ENCODE measurements around the gene TBCD. TPM values are rescaled to one million over a fixed set of nuclear protein-coding genes. Genes with fewer than 3 reads are reported as not detected.

TBCD gene
- polyA plus RNA-seq, 2 of the 4 experiments (the other 2 are of a cell fraction): 33.5 to 49.1 TPM

DNA sequence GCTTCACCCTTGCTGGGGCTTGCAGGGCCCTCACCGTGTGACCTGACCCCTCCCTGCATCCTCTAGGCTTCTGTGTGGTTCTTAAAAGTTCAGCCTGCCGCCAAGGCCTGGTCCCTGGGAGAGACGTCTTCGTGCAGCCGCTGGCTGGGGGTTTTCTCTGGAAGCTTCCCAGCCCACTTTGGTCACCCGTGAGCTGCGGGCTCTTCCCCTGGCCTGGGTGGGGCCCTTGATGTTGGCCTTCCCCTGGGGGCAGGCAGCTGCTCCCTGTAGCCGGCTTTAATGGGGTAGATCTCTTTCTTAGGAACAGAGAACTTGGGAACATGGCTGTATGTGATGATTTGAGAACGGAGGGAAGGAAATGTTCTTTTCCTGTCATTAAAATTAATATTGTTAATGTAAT lies 55.2 kb downstream of the TBCD start:
- Histone ChIP-seq H3K4me1 (no peaks in the 10 kb centered on the region), H3K4me2 (no peak overlapping the region), H3K4me3 (no peak overlapping the region), H3K9me3 (no peaks in the 10 kb centered on the region), H3K27ac (no peak overlapping the region)
- no peak for DNase-seq (ENCODE audit: low read depth in 1 of 2, low spot score in 1 of 2)
- ATAC-seq: no peak
- WGBS (ENCODE audit: missing lambda C conversion rate): 89% methylated on average over 9 of the region's 9 CpGs
- FAIRE-seq: no peak
- ChIA-PET CTCF (interaction anchor here (1.2 kb wide), 1 partner anchor 26 kb away, joined by 4 read pairs; no protein-coding TSS in a partner anchor), POLR2A (no interaction called here)
- TF ChIP-seq, protein P1, sequence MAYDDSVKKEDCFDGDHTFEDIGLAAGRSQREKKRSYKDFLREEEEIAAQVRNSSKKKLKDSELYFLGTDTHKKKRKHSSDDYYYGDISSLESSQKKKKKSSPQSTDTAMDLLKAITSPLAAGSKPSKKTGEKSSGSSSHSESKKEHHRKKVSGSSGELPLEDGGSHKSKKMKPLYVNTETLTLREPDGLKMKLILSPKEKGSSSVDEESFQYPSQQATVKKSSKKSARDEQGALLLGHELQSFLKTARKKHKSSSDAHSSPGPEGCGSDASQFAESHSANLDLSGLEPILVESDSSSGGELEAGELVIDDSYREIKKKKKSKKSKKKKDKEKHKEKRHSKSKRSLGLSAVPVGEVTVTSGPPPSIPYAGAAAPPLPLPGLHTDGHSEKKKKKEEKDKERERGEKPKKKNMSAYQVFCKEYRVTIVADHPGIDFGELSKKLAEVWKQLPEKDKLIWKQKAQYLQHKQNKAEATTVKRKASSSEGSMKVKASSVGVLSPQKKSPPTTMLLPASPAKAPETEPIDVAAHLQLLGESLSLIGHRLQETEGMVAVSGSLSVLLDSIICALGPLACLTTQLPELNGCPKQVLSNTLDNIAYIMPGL (CRISPR knock-in tag; IDR thresholded peaks at IDR 0.05; ENCODE audit: borderline replicate concordance): no peak
- TF ChIP-seq, protein P2, sequence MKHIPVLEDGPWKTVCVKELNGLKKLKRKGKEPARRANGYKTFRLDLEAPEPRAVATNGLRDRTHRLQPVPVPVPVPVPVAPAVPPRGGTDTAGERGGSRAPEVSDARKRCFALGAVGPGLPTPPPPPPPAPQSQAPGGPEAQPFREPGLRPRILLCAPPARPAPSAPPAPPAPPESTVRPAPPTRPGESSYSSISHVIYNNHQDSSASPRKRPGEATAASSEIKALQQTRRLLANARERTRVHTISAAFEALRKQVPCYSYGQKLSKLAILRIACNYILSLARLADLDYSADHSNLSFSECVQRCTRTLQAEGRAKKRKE (CRISPR knock-in tag; IDR thresholded peaks at IDR 0.05; ENCODE audit: low read depth): no peak
- TF ChIP-seq MYC (IDR thresholded peaks at IDR 0.05; ENCODE audit: borderline replicate concordance, low read length) (no peak), HOXB13 (CRISPR knock-in tag; IDR thresholded peaks at IDR 0.05; ENCODE audit: low read depth) (no peak), GATA3 (IDR thresholded peaks at IDR 0.05; ENCODE audit: borderline replicate concordance) (no peak), NPAS2 (CRISPR knock-in tag; IDR thresholded peaks at IDR 0.05; ENCODE audit: borderline replicate concordance) (no peak), CHD4 (IDR thresholded peaks at IDR 0.05; ENCODE audit: borderline replicate concordance) (no peak), HOXB5 (CRISPR knock-in tag; IDR thresholded peaks at IDR 0.05) (no peak), RNF2 (IDR thresholded peaks at IDR 0.05; ENCODE audit: borderline replicate concordance, low read depth) (no peak), CBX8 (IDR thresholded peaks at IDR 0.05) (no peak)
- TF ChIP-seq, protein P3, sequence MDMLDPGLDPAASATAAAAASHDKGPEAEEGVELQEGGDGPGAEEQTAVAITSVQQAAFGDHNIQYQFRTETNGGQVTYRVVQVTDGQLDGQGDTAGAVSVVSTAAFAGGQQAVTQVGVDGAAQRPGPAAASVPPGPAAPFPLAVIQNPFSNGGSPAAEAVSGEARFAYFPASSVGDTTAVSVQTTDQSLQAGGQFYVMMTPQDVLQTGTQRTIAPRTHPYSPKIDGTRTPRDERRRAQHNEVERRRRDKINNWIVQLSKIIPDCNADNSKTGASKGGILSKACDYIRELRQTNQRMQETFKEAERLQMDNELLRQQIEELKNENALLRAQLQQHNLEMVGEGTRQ (IDR thresholded peaks at IDR 0.05): no peak

DNA sequence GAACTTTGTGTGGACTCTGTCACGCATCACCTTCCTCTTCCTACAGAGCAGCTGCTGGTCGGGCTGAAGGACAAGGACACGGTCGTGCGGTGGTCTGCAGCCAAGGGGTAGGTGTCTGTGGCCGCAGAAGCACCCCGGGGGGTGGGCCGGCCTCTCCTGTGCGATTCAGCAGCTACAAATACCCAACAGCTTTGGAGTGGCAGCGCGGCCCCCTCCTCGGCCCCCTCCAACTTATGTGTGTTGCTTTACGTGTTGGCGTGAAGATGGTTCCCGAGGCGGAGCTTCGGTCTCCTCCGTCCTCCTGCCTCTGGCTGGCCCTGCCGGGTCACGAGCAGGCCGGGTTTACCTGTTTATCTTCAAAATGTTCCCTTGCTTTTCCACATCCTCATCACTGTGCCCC lies 55.7 kb downstream of the TBCD start:
- CTCF ChIA-PET: interaction anchor here (0.6 to 1.2 kb wide), 2 partner anchors 26 to 335 kb away, joined by 3 to 4 read pairs; no protein-coding TSS in a partner anchor
- no peaks in the 10 kb centered on the region for H3K9me3 ChIP-seq
- WGBS (ENCODE audit: missing lambda C conversion rate): 92% methylated on average over 21 of the region's 21 CpGs

DNA sequence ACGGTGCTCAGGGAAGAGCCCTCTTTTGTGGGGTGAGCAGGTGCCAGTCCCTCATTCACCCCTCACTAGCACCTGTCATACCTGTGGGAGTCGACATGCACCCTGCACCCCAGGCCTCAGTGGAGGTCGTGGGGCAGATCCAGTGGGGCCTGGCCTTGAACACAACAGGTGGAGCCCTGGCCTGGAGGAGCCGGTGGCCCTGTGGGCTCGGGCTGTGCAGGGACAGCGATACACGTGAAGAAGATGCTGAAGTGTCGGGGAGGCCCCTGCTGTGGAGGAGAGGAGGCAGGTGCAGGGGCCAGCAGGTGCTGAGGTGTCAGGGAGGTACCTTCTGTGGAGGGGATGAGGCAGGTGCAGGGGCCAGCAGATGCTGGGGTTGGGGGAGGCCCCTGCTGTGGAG lies 56.1 kb downstream of the TBCD start:
- 95% methylated on average over 6 of the region's 8 CpGs for WGBS (ENCODE audit: missing lambda C conversion rate)
- no peaks in the 10 kb centered on the region for H3K9me3 ChIP-seq
- TF ChIP-seq, protein P4, sequence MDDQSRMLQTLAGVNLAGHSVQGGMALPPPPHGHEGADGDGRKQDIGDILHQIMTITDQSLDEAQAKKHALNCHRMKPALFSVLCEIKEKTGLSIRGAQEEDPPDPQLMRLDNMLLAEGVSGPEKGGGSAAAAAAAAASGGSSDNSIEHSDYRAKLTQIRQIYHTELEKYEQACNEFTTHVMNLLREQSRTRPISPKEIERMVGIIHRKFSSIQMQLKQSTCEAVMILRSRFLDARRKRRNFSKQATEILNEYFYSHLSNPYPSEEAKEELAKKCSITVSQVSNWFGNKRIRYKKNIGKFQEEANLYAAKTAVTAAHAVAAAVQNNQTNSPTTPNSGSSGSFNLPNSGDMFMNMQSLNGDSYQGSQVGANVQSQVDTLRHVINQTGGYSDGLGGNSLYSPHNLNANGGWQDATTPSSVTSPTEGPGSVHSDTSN (IDR thresholded peaks at IDR 0.05): no peak
- TF ChIP-seq MAZ (IDR thresholded peaks at IDR 0.05; ENCODE audit: borderline replicate concordance, low read depth, low read length) (no peak), PHF8 (IDR thresholded peaks at IDR 0.05; ENCODE audit: borderline replicate concordance, low read depth) (no peak), BHLHE40 (IDR thresholded peaks at IDR 0.05; ENCODE audit: low read depth, low read length) (no peak), CBX8 (IDR thresholded peaks at IDR 0.05) (no peak), HEYL (CRISPR knock-in tag; IDR thresholded peaks at IDR 0.05) (no peak), HDAC2 (IDR thresholded peaks at IDR 0.05) (no peak), CBX2 (IDR thresholded peaks at IDR 0.05; ENCODE audit: borderline replicate concordance, low read depth) (no peak)
- TF ChIP-seq, protein P1 (CRISPR knock-in tag; IDR thresholded peaks at IDR 0.05; ENCODE audit: borderline replicate concordance): no peak
- TF ChIP-seq, protein P2 (CRISPR knock-in tag; IDR thresholded peaks at IDR 0.05; ENCODE audit: low read depth): no peak
- ChIA-PET CTCF (interaction anchor here (0.6 to 1.2 kb wide), 2 partner anchors 27 to 334 kb away, joined by 3 to 4 read pairs; no protein-coding TSS in a partner anchor), POLR2A (no interaction called here)
- no peak overlapping the region for H3K4me3 ChIP-seq
- no peak for FAIRE-seq
- no peak overlapping the region for H3K4me2 ChIP-seq
- H3K27ac ChIP-seq: no peak overlapping the region
- no peak for ATAC-seq
- no peaks in the 10 kb centered on the region for H3K4me1 ChIP-seq
- DNase-seq (ENCODE audit: low read depth in 1 of 2, low spot score in 1 of 2): no peak

More for the DNA sequence above, 55.7 kb downstream of the TBCD start:
- H3K4me2 ChIP-seq: no peak overlapping the region
- FAIRE-seq: no peak
- no peak overlapping the region for H3K4me3 ChIP-seq
- no peaks in the 10 kb centered on the region for H3K4me1 ChIP-seq
- no peak for DNase-seq (ENCODE audit: low read depth in 1 of 2, low spot score in 1 of 2)
- ATAC-seq: no peak
- H3K27ac ChIP-seq: no peak overlapping the region
- POLR2A ChIA-PET: no interaction called here
- TF ChIP-seq EHF (CRISPR knock-in tag; IDR thresholded peaks at IDR 0.05) (no peak), ZFP36 (IDR thresholded peaks at IDR 0.05; ENCODE audit: borderline replicate concordance, partially characterized antibody) (no peak), NFE2L2 (conservative IDR thresholded peaks at IDR 0.05; ENCODE audit: low read length) (no peak), FOSL2 (IDR thresholded peaks at IDR 0.05) (no peak), FOSL2 (CRISPR knock-in tag; IDR thresholded peaks at IDR 0.05) (no peak), RAD21 (conservative IDR thresholded peaks at IDR 0.05 in 1 of 2, IDR thresholded peaks at IDR 0.05 in 1 of 2) (no peak), KDM5A (IDR thresholded peaks at IDR 0.05) (no peak), POLR2A (IDR thresholded peaks at IDR 0.05; ENCODE audit: low read length) (no peak), RCOR1 (IDR thresholded peaks at IDR 0.05; ENCODE audit: low read depth, low read length) (no peak), CBX2 (IDR thresholded peaks at IDR 0.05; ENCODE audit: borderline replicate concordance, low read depth) (no peak), HDAC2 (IDR thresholded peaks at IDR 0.05) (no peak), EP300 (IDR thresholded peaks at IDR 0.05) (no peak), RNF2 (IDR thresholded peaks at IDR 0.05; ENCODE audit: borderline replicate concordance, low read depth) (no peak), JUN (IDR thresholded peaks at IDR 0.05) (no peak), CBX8 (IDR thresholded peaks at IDR 0.05) (no peak), JUNB (IDR thresholded peaks at IDR 0.05) (no peak), RARB (CRISPR knock-in tag; IDR thresholded peaks at IDR 0.05) (no peak)
- TF ChIP-seq, protein P5, sequence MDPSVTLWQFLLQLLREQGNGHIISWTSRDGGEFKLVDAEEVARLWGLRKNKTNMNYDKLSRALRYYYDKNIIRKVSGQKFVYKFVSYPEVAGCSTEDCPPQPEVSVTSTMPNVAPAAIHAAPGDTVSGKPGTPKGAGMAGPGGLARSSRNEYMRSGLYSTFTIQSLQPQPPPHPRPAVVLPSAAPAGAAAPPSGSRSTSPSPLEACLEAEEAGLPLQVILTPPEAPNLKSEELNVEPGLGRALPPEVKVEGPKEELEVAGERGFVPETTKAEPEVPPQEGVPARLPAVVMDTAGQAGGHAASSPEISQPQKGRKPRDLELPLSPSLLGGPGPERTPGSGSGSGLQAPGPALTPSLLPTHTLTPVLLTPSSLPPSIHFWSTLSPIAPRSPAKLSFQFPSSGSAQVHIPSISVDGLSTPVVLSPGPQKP (IDR thresholded peaks at IDR 0.05; ENCODE audit: low read depth, low read length): no peak
